Dedifferentiated amniotic fluid mesenchymal stem cell (primary cell): ENCODE measurements around the gene CNPY2.
"Not testable (repeated sequence)": the region's sequence is repeated elsewhere in the genome, so short reads cannot be mapped to it uniquely, and the experiment has no call there.

Source experiments
- DNase-seq: peaks from one replicate; pipeline ENCODE4 v3.0.0-alpha.2; 2016; ENCODE audit errors: extremely low spot score

Gene CNPY2

GRCh38 chr12:56333679-56334489 is 18.1 kb upstream of the CNPY2 start, which contains the start of gene PAN2:
PAN2 (minus strand) TSS chr12:56334000; CDS start chr12:56333094, 906 bp downstream.
- DNase-seq = peak; percentile 92

GRCh38 chr12:56333197-56333678 is 17.4 kb upstream of the CNPY2 start:
- DNase-seq = no peak

- DNase-seq = no peak
Measured at GRCh38 chr12:56332512-56333196, 16.9 kb upstream of the CNPY2 start.

GRCh38 chr12:56330936-56331490 is 15.2 kb upstream of the CNPY2 start:
- no peak for DNase-seq

GRCh38 chr12:56326533-56326932 is 10.7 kb upstream of the CNPY2 start:
- no peak for DNase-seq

GRCh38 chr12:56326126-56326525 is 10.3 kb upstream of the CNPY2 start:
- no peak for DNase-seq

- DNase-seq = no peak
Measured at GRCh38 chr12:56324206-56324605, 8.4 kb upstream of the CNPY2 start.

GRCh38 chr12:56321610-56322009 is 5.8 kb upstream of the CNPY2 start:
- not testable (repeated sequence) for DNase-seq

GRCh38 chr12:56321027-56321426 is 5.2 kb upstream of the CNPY2 start:
- no peak for DNase-seq

GRCh38 chr12:56317675-56318074 is 1.9 kb upstream of the CNPY2 start:
- no peak for DNase-seq

- DNase-seq = no peak
Measured at GRCh38 chr12:56315249-56315621, 553 bp downstream of the CNPY2 start.

- no peak for DNase-seq
Measured at GRCh38 chr12:56311003-56311402, 4.8 kb downstream of the CNPY2 start.

GRCh38 chr12:56308714-56309113 is 7.1 kb downstream of the CNPY2 start:
- no peak for DNase-seq

- no peak for DNase-seq
Measured at GRCh38 chr12:56307221-56307965, 8.4 kb downstream of the CNPY2 start.

- no peak for DNase-seq
Measured at GRCh38 chr12:56304872-56305590, 10.8 kb downstream of the CNPY2 start.

- no peak for DNase-seq
Measured at GRCh38 chr12:56304276-56304675, 11.5 kb downstream of the CNPY2 start.

GRCh38 chr12:56300644-56301464 is 14.9 kb downstream of the CNPY2 start:
- DNase-seq = no peak

GRCh38 chr12:56299853-56300643 is 15.7 kb downstream of the CNPY2 start, which contains the start of gene CS:
CS (minus strand) TSS chr12:56300330; CDS start chr12:56300201, 129 bp downstream.
- DNase-seq = peak; percentile 96

GRCh38 chr12:56299308-56299852 is 16.4 kb downstream of the CNPY2 start:
- DNase-seq = no peak
